ENCODE measurements around the gene STAC2.

Gene STAC2

GRCh38 chr17:39212841-39213480 lies 12.8 kb downstream of the STAC2 start:
- in situ Hi-C loops (cut with HindIII; ENCODE audit: low sequenced_read_pairs) = no loop called here

GRCh38 chr17:39212195-39212810 lies 13.4 kb downstream of the STAC2 start:
- in situ Hi-C loops (cut with HindIII; ENCODE audit: low sequenced_read_pairs) = no loop called here

GRCh38 chr17:39210093-39210434 lies 15.7 kb downstream of the STAC2 start:
- in situ Hi-C loops (cut with HindIII; ENCODE audit: low sequenced_read_pairs) = no loop called here

GRCh38 chr17:39209317-39210092 lies 16.2 kb downstream of the STAC2 start:
- in situ Hi-C loops (cut with HindIII; ENCODE audit: low sequenced_read_pairs) = no loop called here

DNA sequence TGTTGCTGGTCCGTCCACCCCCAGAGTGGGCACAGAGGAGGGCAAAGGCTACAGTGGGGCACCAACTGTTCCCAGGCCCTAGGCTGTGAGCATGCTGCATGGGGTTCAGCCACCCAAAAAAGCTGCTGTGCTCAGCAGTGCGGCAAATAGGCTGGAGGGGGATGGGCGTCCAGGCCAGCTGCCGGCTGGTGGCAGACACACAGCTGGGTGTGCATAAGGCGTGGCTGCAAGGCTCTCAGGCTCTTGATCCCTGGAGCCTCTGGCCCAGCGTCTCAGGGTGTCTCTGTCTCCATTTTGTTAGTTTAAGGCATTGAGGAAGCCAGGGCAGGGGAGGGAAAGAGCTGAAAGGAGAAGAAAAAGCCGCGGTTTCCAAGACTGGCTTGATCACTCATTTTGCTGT lies 16.9 kb downstream of the STAC2 start:
- in situ Hi-C loops (cut with HindIII; ENCODE audit: low sequenced_read_pairs) = no loop called here

DNA sequence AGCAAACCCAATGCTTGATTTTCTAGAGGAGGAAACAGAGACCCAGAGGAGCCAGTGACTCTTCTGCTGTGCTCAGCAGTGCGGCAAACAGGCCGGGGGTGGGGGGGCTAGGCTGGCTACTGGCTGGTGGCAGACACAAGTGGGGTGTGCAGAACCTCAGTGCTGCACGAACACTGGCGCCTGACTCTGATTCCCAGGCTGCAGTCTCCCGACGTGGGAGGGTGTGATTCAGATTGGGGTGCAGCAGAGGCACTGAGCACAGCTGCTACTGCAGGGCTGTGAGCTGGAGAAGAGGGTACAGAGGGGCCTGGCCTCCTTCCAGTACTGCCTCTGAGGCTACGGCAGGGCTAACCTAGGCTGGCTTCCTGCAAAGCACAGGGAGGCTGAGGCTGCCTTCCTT lies 17.6 kb downstream of the STAC2 start:
- in situ Hi-C loops (cut with HindIII; ENCODE audit: low sequenced_read_pairs) = no loop called here

GRCh38 chr17:39205112-39205526 lies 20.6 kb downstream of the STAC2 start:
- in situ Hi-C loops (cut with HindIII; ENCODE audit: low sequenced_read_pairs) = no loop called here

GRCh38 chr17:39204245-39204644 lies 21.5 kb downstream of the STAC2 start:
- in situ Hi-C loops (cut with HindIII; ENCODE audit: low sequenced_read_pairs) = no loop called here

- in situ Hi-C loops (cut with HindIII; ENCODE audit: low sequenced_read_pairs) = no loop called here
Measured at GRCh38 chr17:39200957-39201510, 24.7 kb downstream of the STAC2 start.

- in situ Hi-C loops (cut with HindIII; ENCODE audit: low sequenced_read_pairs) = no loop called here
Measured at GRCh38 chr17:39200070-39200879, 25.5 kb downstream of the STAC2 start, which contains the start of gene RPL19. Gene RPL19 (plus strand): TSS chr17:39200283. CDS start chr17:39200345, 62 bp downstream.

DNA sequence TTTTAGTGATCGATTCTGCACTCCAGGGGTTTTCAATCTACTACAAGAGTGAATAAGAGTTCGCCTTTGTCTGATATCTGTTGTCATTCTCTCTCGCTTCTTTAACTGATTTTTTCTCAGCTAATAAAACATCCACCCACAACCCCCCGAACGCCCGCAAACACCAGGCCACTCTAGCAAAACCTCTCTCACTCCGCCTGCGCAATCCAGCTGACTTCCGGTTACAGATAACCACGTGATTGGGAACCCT lies 26.0 kb downstream of the STAC2 start:
- in situ Hi-C loops (cut with HindIII; ENCODE audit: low sequenced_read_pairs) = loop anchor here (5.0 to 25.0 kb wide), 2 partner anchors 48 to 137 kb away; no protein-coding TSS in a partner anchor

GRCh38 chr17:39198186-39198566 lies 27.6 kb downstream of the STAC2 start:
- in situ Hi-C loops (cut with HindIII; ENCODE audit: low sequenced_read_pairs) = loop anchor here (5.0 to 25.0 kb wide), 2 partner anchors 49 to 136 kb away; no protein-coding TSS in a partner anchor

- in situ Hi-C loops (cut with HindIII; ENCODE audit: low sequenced_read_pairs) = loop anchor here (5.0 to 25.0 kb wide), 2 partner anchors 50 to 135 kb away; no protein-coding TSS in a partner anchor
Measured at GRCh38 chr17:39197380-39198185, 28.2 kb downstream of the STAC2 start, which contains the start of gene CACNB1. Gene CACNB1 (minus strand): TSS chr17:39197669. CDS start chr17:39197495, 174 bp downstream.

GRCh38 chr17:39196808-39197291 lies 28.9 kb downstream of the STAC2 start:
- in situ Hi-C loops (cut with HindIII; ENCODE audit: low sequenced_read_pairs) = loop anchor here (5.0 to 25.0 kb wide), 2 partner anchors 50 to 135 kb away; no protein-coding TSS in a partner anchor

GRCh38 chr17:39196241-39196807 lies 29.4 kb downstream of the STAC2 start:
- in situ Hi-C loops (cut with HindIII; ENCODE audit: low sequenced_read_pairs) = loop anchor here (5.0 to 25.0 kb wide), 2 partner anchors 51 to 134 kb away; no protein-coding TSS in a partner anchor

DNA sequence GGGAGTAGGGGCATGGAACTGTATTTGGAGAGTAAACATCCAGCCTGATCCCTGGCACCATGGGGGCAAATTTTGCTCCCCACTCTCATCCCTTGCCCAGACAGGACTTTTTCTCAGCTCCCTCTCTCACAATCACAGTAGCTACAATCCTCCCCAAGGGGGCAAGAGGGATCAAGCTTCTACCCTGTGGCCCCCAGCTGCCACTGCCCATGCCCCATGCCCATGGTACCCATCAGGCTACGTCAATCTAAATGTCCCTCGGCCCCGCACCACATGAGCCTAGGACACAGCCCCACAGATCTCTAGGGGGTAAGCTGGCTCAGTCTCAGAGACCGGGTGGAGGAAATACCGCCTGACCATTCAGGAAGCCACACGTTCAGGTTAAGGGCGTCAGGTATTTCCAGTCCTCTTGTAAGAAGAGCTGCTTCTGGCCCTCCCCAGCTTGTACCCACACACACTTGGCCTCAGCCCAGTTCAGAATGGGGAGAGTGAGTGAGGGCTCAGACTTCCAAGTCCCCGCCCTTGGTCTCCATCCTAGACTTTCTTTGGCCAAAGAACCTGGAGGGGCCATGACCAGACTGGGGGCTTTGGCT lies 30.1 kb downstream of the STAC2 start:
- in situ Hi-C loops (cut with HindIII; ENCODE audit: low sequenced_read_pairs) = loop anchor here (5.0 to 25.0 kb wide), 2 partner anchors 52 to 133 kb away; no protein-coding TSS in a partner anchor

DNA sequence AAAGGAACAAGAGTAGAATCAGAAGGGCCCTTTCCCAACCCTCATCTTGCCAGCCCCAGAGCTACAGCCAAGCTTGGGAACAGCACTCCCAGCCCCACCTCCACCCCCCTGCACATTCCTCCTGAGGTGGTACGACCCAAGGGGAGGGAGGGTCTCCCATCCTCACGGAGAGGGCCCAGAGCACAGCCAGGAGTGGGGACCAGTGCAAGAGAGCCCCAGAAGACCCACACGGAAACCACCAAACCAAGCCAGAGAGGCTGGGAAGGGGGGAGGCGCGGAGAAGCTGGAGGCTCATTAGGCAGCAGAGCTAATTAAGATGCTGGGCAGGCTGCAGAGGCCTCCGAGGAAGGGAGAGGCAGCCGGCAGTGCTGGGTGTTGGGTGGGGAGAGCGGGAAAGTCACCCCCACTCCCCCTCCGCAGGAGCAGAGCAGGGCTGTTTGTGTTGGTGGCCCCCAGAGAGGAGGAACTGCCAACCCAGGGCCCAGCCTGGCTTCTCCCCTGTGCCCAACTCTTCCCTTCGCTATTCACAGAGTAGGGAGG lies 30.7 kb downstream of the STAC2 start:
- in situ Hi-C loops (cut with HindIII; ENCODE audit: low sequenced_read_pairs) = loop anchor here (5.0 to 25.0 kb wide), 2 partner anchors 52 to 133 kb away; no protein-coding TSS in a partner anchor
